Transverse colon (tissue), 4 donors: ENCODE data around the gene STXBP2. TPM values are rescaled to one million over a fixed set of nuclear protein-coding genes. Genes with fewer than 3 reads are reported as not detected.

Experiments
- DNase-seq: peaks from one replicate; pipeline ENCODE4 v3.0.0-alpha.2; 2019
- H3K27ac ChIP-seq, 4 donors: fragments of 200-600 bp; sonication (generic); 2 replicates each; pipeline ENCODE4 v1.5.1; 2016 to 2018; ENCODE audit warnings: inconsistent platforms in 4 of 4
- H3K27me3 ChIP-seq: fragments of 200-600 bp; sonication (generic); 2 replicates; pipeline ENCODE4 v1.5.1; 2017; ENCODE audit warnings: inconsistent platforms
- H3K36me3 ChIP-seq, 4 donors: fragments of 200-600 bp; sonication (generic); 2 replicates each; pipeline ENCODE4 v1.5.1; 2017 to 2019; ENCODE audit warnings: inconsistent platforms in 4 of 4
- H3K4me1 ChIP-seq, 4 donors: fragments of 200-600 bp; sonication (generic); 2 replicates each; pipeline ENCODE4 v1.5.1; 2017 to 2020; ENCODE audit warnings: inconsistent platforms in 4 of 4
- H3K4me3 ChIP-seq, 4 donors: fragments of 200-600 bp; sonication (generic); 1 replicate in 1 of 4; 2 replicates in 3 of 4; pipeline versions ENCODE4 v1.5.1 to v1.6.1; 2017 to 2019; ENCODE audit warnings: inconsistent platforms in 4 of 4
- H3K9me3 ChIP-seq, 2 donors: fragments of 200-600 bp; sonication (generic); 2 replicates each; pipeline ENCODE4 v1.5.1; 2017 to 2019; ENCODE audit warnings: inconsistent platforms in 2 of 2
- EP300 ChIP-seq: sonication (generic); formaldehyde crosslinking; IDR thresholded peaks from one replicate; pipeline ENCODE4 v1.6.1; 2017; ENCODE audit warnings: antibody characterized with exemption, low read depth
- POLR2A ChIP-seq: fragments of 450-650 bp; IDR thresholded peaks from one replicate; pipeline ENCODE4 v1.6.1; 2016; ENCODE audit warnings: antibody characterized with exemption, mild to moderate bottlenecking, moderate library complexity
- POLR2AphosphoS5 ChIP-seq, 3 donors: sonication (generic); formaldehyde crosslinking; IDR thresholded peaks; one replicate each; pipeline ENCODE4 v1.6.1; 2016; ENCODE audit warnings: antibody characterized with exemption in 3 of 3
- WGBS, 2 donors: methylation state at CpG; one replicate each; pipeline ENCODE4 v1.1.5; 2018; ENCODE audit warnings: low coverage in 1 of 2; 5-methylcytosine and 5-hydroxymethylcytosine counted together
- in situ Hi-C, 4 donors: fragments of 200-750 bp; cut with MboI; loops; one replicate each; pipeline versions ENCODE4 v1.15.0 to v1.15.1; 2017; ENCODE audit warnings: low sequenced_read_pairs in 3 of 4, low pct_ligation_motif_present in 1 of 4, low pct_unique_long_range_greater_than_20kb in 1 of 4
- intact Hi-C: fragments of 100-400 bp; cut with DNase I; formaldehyde crosslinking; loops from one replicate; pipeline ENCODE4 v1.15.1; 2023; ENCODE audit warnings: low total_unique reads
- total RNA-seq, 4 donors: library from RNA; depleted of rRNA; stranded (reverse); fragments of >200 nt; gene quantifications; one replicate each; pipeline ENCODE4 v1.1.0, GENCODE V29; 2016
- TF ChIP-seq, protein P1 (sequence below), 5 experiments: fragments of 200-600 bp in 3 of 5; fragments of 450-650 bp in 2 of 5; sonication (generic) in 3 of 5; IDR thresholded peaks; 1 replicate in 2 of 5; 2 replicates in 3 of 5; pipeline ENCODE4 v1.5.1; 2016 to 2017; ENCODE audit warnings: antibody characterized with exemption in 5 of 5, inconsistent platforms in 3 of 5, mild to moderate bottlenecking in 2 of 5, moderate library complexity in 1 of 5

STXBP2 gene
- total RNA-seq, 4 donors from 2014 or later = 132 to 303 (median 205) TPM

DNA sequence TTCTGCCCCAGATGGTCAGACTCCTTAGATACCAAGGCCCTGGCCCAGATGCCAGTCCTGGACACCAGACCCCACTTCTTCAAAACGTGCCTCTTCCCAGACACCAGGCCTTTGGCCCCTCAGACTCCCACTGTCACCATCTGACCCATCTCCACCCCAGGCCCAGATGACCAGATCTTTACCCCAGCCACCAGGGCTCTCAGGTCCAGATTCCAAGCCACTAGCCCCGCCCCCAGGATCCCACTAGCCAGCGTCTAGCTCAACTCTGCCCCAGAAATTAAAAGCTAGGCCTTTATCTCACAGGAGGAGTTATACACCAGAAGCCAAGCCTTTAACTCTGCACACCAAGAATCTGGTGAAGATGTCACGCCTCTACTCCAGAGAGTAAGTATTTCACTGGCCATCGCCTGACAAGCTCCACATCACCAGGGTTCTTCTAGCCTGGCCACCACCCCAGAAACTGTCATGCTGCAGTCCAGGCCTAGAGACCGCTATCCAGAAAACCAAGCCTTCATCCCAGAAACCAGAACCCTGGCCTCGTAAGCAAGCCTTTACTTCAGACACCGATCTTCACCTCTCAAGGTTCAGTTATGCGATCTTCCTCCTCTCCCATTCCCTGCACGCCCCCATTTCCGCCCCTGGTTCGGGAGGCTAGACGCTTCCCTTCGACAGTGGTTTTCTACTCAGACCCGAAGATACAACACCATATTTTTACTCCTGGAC is 8.2 kb upstream of the STXBP2 start:
- DNase-seq = no peak
- Histone ChIP-seq H3K27ac (peak overlapping the region; percentile 78 to 90 (median 84)), H3K4me1 (peaks cover 15 to 29% (median 24%) of the 10 kb centered on the region in 4 donors), H3K27me3 (no peaks in the 10 kb centered on the region), H3K4me3 (peak overlapping the region; percentile 68 to 99 (median 80)), H3K9me3 (no peaks in the 10 kb centered on the region), H3K36me3 (no peaks in the 10 kb centered on the region)
- in situ Hi-C loops = no loop called here
- intact Hi-C loops = loop anchor here (10.0 kb wide), 1 partner anchor 1204 kb away; the partner anchor contains the start of gene KHSRP
- WGBS, 2 donors = 0 to 4% methylated on average over 8 to 14 of the region's 15 CpGs
- TF ChIP-seq EP300 = no peak

DNA sequence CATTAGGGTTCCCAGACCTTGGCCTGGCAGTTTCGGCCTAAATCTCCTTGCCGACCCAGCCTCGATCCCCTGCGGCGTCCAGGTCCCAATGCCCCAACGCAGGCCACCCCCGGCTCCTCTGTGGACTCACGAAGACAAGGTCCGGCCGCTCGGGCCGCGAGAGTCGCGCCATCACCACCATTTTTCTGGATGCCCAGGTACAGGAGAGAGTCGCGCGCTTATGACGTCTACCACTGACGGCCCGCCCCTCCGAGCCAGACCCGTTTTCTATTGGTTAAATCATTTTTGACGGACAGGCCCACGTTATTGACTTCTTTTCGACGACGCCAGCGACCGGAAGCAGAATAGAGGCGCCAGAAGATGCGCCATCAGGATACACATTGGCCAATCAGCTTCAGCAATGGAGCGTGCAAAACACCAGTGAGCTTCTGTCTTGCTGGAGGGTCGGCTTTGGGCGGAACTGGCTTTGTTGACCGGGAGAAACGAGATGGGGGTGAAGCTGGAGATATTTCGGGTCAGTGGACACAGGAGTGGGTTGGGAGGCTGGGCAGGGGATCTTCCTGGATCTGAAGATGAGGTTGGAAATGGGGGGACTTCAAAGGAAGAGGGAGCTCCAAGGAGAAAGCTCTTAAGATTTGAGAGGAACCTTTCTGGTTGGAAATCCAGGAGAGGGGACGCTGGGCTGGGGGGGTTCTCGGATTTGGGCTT is 7.4 kb upstream of the STXBP2 start, which contains the start of the genes PET100 and XAB2:
PET100 (plus strand) TSS at position 447 of the 708 bp plus-strand sequence; CDS start at position 488, 41 bp downstream.
XAB2 (minus strand) TSS at position 199 of the 708 bp plus-strand sequence; CDS start at position 181, 18 bp downstream.
- H3K36me3 ChIP-seq = no peaks in the 10 kb centered on the region
- 0 to 1% methylated on average over 8 to 40 of the region's 40 CpGs for WGBS, 2 donors
- in situ Hi-C loops = no loop called here

DNA sequence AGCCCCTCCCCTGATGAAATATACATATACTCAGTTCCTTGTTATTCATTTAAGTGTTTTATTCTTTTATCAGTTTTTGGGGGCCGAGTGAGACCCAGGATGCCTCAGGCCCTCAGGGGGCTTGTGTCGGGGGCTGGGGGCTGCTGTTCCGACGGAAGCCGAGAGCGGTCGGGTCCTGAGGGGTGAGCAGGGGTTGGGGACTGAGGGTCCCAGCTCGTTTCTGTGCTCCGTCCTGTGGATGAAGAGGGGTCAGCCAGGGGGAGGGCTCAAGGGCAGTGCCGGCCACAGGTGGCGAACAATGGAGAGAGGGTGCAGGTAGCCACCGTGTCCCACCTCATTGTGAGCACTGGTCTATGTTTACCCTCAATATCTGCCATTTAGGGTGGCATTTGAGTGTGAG is 5.3 kb upstream of the STXBP2 start:
- H3K27me3 ChIP-seq = peaks cover 3% of the 10 kb centered on the region
- no peak overlapping the region for H3K27ac ChIP-seq
- intact Hi-C loops = no loop called here
- H3K36me3 ChIP-seq = no peaks in the 10 kb centered on the region
- no peaks in the 10 kb centered on the region for H3K9me3 ChIP-seq
- TF ChIP-seq POLR2AphosphoS5 (IDR thresholded peaks at IDR 0.05) (no peak), EP300 (no peak), POLR2A (no peak)
- TF ChIP-seq, protein P1, sequence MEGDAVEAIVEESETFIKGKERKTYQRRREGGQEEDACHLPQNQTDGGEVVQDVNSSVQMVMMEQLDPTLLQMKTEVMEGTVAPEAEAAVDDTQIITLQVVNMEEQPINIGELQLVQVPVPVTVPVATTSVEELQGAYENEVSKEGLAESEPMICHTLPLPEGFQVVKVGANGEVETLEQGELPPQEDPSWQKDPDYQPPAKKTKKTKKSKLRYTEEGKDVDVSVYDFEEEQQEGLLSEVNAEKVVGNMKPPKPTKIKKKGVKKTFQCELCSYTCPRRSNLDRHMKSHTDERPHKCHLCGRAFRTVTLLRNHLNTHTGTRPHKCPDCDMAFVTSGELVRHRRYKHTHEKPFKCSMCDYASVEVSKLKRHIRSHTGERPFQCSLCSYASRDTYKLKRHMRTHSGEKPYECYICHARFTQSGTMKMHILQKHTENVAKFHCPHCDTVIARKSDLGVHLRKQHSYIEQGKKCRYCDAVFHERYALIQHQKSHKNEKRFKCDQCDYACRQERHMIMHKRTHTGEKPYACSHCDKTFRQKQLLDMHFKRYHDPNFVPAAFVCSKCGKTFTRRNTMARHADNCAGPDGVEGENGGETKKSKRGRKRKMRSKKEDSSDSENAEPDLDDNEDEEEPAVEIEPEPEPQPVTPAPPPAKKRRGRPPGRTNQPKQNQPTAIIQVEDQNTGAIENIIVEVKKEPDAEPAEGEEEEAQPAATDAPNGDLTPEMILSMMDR (IDR thresholded peaks at IDR 0.05) = no peak
- 89% methylated on average over 12 of the region's 12 CpGs; no CpG with 5 or more reads in 1 of the 2 donors for WGBS, 2 donors
- DNase-seq = no peak
- no peak overlapping the region for H3K4me3 ChIP-seq
- H3K4me1 ChIP-seq = peaks cover 15 to 30% (median 24%) of the 10 kb centered on the region in 4 donors
- in situ Hi-C loops = no loop called here

More for the DNA sequence above, 7.4 kb upstream of the STXBP2 start, which contains the start of the genes PET100 and XAB2:
- Histone ChIP-seq H3K27me3 (no peaks in the 10 kb centered on the region), H3K27ac (peak within 1 kb of the TSS; percentile 78 to 90 (median 84)), H3K4me1 (peaks cover 15 to 29% (median 24%) of the 10 kb centered on the region in 4 donors), H3K9me3 (no peaks in the 10 kb centered on the region), H3K4me3 (peak within 1 kb of the TSS; percentile 68 to 99 (median 80))
- intact Hi-C loops = loop anchor here (10.0 kb wide), 1 partner anchor 1205 kb away; the partner anchor contains the start of gene KHSRP
- peak; percentile 97 for DNase-seq
- TF ChIP-seq POLR2A (peak; percentile 64), EP300 (no peak), POLR2AphosphoS5 (IDR thresholded peaks at IDR 0.05) (peak; percentile 58 to 76 (median 66))
- TF ChIP-seq, protein P1 (IDR thresholded peaks at IDR 0.05) = no peak

DNA sequence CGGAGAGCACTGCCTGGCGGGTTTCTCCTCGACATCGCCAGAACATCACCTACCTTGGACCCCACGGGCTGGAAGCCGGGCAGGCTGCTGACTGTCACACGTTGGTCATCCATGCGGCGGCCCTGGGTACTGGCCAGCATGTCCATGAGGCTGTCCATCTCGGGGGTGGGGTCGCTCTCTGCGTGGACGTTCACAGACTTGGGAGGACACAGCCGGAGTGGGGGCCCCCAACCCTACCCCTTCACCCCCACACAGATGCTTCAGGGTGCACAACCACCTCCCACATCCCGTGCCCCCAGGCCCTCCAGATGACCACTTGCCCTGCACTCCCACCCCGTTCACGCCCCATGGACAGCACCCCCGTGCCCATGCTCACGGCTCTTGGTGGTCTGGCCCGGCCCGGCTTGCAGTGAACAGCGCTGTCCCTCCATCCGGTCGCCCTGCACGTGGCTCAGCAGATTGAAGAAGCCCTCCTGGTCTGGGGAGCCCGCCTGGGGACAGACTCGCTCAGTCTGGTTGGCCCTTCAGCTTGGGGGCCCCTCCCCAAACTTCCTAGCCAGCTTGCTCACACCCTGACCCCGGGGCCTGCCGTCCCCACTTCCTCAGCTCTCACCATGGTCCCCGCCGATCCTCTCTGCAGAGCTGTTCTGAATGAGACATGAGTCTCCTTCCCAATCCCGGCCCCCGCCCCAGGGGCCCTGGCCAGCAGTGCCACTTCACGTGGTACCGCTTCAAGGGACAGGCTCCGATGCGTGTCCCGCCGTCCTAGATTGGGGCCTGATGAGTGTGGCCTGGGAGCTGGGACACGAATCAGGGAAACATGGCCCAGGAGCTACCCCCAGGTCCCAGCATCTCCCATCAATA is 4.3 kb upstream of the STXBP2 start:
- in situ Hi-C loops (no loop called here), intact Hi-C loops (no loop called here)
- DNase-seq = no peak
- Histone ChIP-seq H3K36me3 (no peaks in the 10 kb centered on the region), H3K27me3 (peaks cover 9% of the 10 kb centered on the region), H3K4me1 (peaks cover 15 to 30% (median 26%) of the 10 kb centered on the region in 4 donors), H3K4me3 (no peak overlapping the region), H3K27ac (no peak overlapping the region), H3K9me3 (no peaks in the 10 kb centered on the region)
- 91 to 94% methylated on average over 3 to 32 of the region's 40 CpGs for WGBS, 2 donors
- TF ChIP-seq, protein P1 (IDR thresholded peaks at IDR 0.05) = no peak
- TF ChIP-seq POLR2AphosphoS5 (IDR thresholded peaks at IDR 0.05) (no peak), POLR2A (no peak), EP300 (no peak)
